ENCODE measurements around the gene CARD18.

The CARD18 gene, protein sequence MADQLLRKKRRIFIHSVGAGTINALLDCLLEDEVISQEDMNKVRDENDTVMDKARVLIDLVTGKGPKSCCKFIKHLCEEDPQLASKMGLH

DNA sequence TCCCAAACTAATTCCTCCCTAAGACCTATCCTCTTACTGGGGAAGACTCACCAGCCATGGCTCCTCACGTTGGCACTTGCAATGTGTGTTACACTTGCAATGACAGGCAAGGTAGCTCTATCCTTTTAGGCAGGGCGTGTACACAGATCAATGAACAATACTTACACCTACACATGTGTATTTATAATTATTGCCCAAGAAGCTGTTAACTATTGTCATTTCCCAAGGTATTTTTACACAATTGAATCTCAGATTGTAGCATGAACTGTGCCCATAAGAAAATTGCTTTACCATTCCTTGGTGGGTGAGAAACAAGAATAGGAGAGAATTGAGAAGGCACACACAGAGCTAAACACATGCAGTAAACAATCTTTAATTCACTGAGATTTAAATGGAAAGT is at the start of gene CARD18:
CARD18 (minus strand) TSS at position 101 of the 400 bp plus-strand sequence; CDS start at position 58, 43 bp downstream.
- DNase-seq, result no peak

DNA sequence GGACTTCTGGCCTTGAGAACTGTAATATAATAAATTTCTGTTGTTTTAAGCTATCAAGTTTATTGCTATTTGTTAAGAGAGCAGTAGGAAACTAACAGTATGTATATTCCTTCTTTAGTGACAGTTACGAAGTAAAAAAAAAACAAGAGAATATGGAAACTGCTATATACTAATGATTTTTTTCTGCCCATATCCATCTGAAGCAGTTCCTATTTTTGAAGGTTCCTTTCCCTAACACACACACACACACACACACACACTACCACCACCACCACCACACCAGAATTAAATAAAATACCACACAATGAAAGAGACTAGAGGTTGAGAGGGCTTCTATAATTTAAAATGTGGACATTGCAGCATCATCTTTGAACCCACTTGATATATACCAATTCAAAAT is 44.4 kb upstream of the CARD18 start:
- DNase-seq, result no peak

DNA sequence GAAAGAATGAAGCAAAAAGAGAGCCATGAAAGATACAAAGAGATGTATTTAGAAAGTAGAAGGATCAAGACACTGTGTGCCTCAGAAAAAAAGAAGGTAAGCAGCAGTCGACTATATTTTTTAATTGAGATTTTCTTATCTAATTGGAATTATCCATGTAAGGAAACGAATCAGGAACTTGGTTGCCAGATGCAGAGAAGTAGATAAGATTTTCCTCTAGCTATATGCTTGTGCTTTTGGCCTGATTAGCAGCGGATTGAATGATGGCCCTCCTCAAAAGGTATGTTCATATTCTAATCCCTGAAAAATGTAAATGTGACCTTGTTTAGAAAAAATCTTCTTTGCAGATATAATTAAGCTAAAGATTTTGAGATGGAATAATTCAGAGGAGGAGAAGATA is 43.9 kb upstream of the CARD18 start:
- DNase-seq, result no peak

DNA sequence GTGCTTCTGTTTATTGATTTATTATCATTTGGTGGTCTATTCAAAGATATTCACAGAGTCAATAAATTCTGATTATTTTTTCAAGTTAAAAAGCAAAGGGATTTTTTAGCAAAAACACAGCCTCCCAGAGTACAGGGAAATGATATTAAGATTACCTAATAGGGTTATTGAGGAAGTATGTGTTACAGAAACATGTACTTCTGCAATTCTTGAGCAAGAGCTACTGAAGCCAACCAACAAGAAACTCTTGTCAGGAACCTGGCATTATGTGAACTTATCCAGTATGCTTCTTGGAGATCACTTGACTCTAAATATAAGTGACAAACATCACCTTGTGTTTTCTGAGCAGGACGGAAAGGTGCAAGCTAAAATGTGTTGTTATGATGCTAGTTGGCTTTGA is 42.0 kb upstream of the CARD18 start:
- no peak for DNase-seq

DNA sequence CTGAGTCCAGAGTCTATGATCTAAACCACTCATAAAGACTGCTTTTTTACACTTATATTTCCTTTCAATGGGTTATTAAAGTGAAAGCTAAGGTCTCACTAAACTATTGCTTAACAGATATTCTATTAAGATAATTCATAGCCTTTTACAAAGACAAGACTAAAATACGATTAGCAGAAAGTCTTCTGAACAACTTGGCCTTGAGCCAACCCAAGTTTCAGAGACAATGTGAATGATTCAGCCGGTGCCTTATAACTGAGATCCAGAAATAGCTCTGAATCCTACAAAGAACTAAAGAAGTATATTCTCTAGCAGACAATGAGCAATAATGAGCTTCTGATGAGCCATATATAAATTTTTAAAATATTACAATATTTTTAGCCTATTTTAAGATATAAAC is 41.5 kb upstream of the CARD18 start:
- no peak for DNase-seq

- peak in 1 of 2 experiments; percentile 4 for DNase-seq
Measured at GRCh38 chr11:105179542-105180278, 40.1 kb upstream of the CARD18 start.

DNA sequence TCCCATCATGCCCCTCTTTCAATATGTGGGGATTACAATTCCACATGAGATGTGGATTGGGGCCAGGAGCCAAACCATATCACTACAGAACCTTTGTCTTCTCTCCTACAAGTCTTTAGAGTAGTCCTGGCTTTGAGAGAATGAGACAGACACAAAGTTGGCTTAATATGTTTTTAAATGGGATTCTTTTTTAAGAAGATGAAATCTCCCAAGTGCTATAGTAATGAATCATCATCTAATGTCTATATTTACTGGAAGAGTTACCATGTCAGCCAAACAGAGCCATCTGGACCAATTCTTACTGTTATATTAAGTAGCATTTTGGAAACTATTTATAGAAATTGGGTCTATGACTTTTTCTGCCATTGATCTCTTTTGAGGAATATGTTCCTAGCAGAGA is 38.1 kb upstream of the CARD18 start:
- DNase-seq, result no peak

GRCh38 chr11:105168457-105168856 is 28.9 kb upstream of the CARD18 start:
- no peak for DNase-seq

DNA sequence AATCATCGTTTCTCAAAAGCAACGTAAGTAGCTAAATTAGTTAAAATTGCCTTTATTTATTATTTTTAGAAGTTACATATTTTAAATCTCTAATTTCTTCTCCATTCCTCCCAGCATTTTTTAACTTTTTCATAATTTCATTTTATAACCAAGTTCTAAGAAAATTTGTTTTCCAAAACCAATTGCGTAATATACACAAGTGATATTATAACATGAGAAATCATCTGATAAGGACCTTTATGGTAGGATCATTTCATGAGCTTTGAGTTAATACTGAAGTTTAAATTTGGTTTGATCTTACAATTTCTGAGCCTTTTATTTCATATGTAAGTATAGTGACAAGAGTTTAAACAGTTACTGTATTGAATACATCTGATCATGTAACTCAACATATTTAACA is 27.7 kb upstream of the CARD18 start:
- DNase-seq, result no peak

DNA sequence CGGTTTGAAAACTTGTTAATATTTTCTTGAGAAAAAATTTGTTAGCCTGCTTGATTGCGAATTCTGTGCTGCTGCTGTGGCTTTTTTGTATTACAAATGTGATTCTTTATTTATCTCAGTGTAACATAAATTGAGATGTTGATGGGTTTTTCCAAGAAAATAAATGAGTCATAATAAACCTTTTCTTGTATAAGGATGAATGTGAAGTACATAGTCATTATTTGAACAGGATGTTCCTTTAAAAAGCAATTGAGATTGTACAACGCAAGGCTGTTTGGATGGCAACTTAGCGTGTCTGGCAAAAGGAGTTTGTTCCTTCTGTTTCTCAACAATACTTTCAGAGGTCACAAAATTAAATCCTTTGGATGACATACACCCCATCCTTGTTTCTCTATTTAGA is 24.6 kb upstream of the CARD18 start:
- no peak for DNase-seq

DNA sequence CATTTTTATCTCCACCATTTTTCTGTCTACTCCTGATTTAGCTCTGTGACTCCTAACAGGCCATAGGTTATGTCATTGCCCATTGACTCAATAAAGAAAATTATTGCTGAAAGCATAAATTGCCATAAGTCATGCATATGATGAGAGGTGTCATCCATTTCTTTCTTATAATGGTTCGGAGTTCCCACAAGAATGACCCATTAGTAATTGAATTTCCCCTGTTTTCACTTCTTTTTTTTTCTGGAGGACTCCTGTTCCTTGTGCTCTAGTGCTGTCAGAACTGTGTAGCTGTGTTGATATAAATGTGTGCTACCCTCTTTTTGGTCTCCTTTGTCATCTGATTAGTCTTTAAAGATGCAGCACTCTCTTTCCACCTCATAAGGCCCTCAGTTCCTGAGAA is 22.9 kb upstream of the CARD18 start:
- DNase-seq, result no peak

- DNase-seq, result no peak
Measured at GRCh38 chr11:105158436-105158835, 18.9 kb upstream of the CARD18 start.

GRCh38 chr11:105156720-105157119 is 17.2 kb upstream of the CARD18 start:
- DNase-seq, result no peak

GRCh38 chr11:105156231-105156630 is 16.7 kb upstream of the CARD18 start:
- no peak for DNase-seq

DNA sequence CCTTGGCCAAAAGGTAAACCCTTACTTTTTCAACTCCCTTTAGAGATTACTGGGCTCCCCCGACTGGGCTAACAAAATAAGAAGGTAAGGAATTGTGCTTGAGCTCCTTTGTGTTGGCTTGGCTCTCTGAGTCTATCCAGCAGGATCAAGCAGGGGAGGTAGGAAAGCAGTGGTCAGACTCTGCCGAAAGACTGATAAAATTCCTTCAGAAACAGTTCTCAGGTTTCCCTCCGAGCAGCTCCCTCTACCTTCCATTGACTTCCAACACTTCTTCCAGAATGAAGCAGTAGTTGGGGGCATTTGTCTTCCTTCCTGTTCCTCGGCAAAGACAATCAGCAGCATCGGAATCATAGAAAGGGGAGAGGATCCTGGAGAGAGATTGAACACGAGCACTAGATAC is 16.1 kb upstream of the CARD18 start:
- no peak for DNase-seq

GRCh38 chr11:105153392-105153791 is 13.8 kb upstream of the CARD18 start:
- DNase-seq, result no peak

- DNase-seq, result no peak
Measured at GRCh38 chr11:105152560-105152959, 13.0 kb upstream of the CARD18 start.

DNA sequence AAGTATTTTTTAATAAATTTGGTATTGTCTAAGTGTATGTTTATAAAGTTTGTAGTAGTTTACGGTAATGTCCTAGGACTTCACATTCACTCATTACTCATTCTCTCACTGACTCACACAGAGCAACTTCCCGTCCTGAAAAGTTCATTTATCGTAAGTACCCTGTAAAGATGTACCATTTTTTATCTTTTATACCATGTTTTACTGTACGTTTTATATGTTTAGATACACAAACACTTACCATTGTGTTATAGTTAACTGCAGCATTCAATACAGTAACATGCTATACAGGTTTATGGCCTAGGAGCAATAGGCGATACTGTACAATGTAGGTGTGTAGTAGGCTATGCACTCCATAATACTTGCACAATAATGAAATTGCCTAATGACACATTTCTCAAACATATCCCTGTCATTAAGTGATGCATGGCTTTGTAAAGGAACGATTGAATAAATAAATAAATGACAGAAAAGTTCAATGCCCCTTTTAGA is 12.5 kb upstream of the CARD18 start:
- no peak for DNase-seq

DNA sequence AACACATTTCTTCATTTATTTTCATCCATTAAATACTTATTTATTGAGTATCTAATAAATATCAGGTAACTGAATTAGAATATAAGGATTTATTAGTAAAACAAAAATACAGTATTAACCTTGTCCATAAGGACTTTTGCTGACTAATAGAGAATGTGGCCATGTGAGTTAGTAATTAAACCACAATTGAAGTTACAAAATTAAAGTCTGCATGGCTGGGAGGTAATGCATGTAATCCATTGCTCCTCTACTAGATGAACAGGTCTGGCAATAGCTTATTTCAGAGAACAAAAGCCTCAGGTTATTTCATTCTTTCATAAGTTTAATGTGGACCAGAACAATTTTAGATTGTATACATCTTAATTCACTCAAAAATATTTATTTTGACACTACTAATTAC is 9.9 kb upstream of the CARD18 start:
- DNase-seq, result no peak

GRCh38 chr11:105148241-105148640 is 8.7 kb upstream of the CARD18 start:
- DNase-seq, result peak in 1 of 2 experiments; percentile 43

DNA sequence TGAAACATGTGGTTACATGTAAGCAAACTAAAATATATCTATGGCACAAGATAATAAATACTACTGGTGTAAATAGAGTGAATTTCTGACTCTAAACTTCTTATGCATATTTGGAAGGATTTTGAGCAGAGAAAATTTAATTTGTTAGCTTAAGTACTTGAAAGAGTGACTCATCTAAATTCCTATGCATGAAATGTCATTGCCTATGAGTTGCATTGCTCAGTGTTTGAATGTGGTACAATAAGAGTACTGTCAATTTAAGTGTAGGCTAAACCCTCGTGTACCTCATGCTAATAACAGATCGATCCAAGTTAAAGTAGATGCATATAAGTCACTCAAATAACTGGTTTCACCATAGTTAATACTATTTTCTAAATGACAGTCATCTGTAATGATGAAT is 5.3 kb upstream of the CARD18 start:
- no peak for DNase-seq

- DNase-seq, result no peak
Measured at GRCh38 chr11:105142167-105142566, 2.6 kb upstream of the CARD18 start.

DNA sequence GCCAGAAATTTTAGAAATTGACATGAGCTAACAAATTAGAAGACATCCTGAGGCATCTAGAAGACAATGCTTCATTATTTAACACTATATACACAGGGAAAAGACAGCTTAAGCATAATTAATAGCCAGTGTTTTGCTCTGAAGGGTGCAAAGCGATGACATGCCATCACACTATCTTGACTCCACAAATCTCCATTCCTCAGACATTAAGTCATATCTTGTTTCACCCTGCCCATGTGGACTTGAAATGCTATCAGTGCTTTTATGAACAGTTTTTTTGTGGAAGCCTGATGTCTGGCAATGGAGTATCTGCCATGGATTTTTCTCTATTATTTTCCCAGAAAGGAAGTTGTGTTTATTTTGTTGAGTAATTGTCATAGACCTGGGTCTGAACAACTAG is 2.3 kb downstream of the CARD18 start:
- no peak for DNase-seq

- DNase-seq, result no peak
Measured at GRCh38 chr11:105135883-105136282, 3.7 kb downstream of the CARD18 start.

Data from NCI-H524 (cell line).